Pons (tissue), 1 donor: ENCODE data around the gene PTGFRN.

ENCODE experiments used
- DNase-seq: peaks from one replicate; pipeline ENCODE4 v3.0.0-alpha.2; 2016; ENCODE audit warnings: low spot score

The PTGFRN gene

DNA sequence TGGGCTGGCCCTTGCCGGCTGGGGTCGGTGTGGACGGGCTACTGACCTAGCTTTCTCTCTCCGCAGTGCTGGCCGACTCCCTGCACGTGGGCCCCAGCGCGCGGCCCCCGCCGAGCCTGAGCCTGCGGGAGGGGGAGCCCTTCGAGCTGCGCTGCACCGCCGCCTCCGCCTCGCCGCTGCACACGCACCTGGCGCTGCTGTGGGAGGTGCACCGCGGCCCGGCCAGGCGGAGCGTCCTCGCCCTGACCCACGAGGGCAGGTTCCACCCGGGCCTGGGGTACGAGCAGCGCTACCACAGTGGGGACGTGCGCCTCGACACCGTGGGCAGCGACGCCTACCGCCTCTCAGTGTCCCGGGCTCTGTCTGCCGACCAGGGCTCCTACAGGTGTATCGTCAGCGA, 34.9 kb downstream of the PTGFRN start:
- no peak for DNase-seq

DNA sequence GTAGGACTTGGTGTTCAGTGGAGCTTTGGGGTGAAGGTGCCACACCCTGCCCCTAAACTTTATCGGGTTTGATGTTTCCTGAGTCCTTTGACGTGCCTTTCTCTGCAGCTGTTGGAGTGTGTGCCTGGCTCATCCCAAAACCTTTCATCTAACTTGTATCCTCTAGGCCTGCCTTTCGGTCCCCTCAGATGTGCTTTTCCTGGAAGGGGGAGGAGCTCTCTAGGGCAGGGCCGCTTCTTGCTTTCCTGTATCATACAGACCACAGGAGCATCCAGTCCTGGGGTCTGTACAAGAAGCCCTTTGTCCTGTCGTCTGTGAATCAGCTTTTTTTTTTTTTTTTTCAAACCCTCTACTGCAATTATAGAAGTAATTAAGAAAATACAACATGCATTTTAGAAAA, 35.7 kb downstream of the PTGFRN start:
- no peak for DNase-seq

DNA sequence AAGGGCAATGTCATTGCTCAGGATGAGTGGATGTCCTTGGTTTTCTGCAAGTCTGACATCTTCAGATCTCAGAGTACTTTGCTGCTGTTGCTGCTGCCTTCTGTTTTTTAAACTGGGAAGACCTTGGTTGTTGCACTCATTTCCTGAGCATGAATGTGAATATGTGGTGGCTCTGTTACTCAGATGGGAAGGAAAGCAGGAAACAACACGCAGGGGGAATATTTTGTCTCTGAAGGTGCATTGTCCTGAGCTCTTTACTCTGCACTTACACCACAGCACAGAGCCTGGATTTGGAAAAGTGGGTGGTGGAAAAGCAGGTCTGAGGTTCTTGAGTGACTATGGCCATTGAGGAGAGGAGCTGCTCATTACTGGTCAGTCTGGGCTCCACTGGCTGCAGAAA, 36.3 kb downstream of the PTGFRN start:
- DNase-seq: no peak

DNA sequence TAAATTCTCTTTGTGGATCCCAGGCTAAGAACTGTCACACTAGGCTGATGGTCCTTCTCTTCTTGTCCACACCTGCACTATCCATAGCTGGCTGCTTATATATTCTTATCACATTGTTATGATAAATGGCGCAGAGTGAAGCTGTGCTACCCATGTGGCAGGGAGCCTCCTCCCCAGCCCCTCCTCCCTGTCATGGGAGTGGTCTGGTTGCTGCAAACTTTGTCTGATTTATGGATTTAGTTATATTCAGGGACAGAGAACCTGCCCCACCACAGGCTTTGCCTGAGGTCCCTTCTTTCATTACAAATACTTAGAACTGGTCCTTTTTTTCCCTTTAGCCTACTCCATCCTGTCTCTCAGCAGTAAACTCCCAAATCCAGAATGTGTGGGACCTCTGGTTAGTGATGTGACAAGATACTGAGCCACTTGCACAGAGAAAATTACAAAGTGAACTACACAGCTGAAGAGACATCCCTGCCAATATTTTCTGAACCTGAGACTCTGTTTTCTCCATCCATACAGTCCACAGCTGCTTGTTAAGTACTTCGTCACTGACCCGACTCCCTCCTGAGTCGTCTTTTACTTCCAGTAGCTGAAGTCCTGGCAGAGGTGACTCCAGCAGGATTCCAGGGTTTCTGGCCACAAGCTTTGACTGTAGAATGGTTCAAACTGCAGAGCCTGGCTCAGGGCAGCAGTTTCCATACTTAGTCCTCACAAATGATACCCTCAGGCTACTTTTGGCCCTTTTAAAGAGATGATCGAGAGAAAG, 37.6 kb downstream of the PTGFRN start:
- no peak for DNase-seq

DNA sequence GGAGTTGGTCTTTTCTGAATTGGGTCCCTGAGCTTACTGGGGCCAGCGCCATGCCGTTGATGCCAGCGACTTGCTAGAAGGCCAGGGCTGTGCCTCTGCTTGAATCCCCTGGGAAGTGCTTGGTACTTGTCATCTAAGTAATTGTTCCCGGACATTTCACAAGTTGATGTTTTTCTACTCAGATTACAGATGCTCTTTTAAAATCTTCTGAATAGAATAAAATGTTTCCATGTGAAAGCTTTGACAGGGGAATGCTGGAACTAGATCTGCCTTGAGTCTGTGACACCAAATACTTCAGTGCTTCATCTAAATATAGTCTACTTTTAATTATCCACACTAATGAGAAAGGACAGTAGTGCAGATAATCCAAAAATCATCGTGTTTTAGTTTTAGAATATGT, 38.3 kb downstream of the PTGFRN start:
- no peak for DNase-seq

DNA sequence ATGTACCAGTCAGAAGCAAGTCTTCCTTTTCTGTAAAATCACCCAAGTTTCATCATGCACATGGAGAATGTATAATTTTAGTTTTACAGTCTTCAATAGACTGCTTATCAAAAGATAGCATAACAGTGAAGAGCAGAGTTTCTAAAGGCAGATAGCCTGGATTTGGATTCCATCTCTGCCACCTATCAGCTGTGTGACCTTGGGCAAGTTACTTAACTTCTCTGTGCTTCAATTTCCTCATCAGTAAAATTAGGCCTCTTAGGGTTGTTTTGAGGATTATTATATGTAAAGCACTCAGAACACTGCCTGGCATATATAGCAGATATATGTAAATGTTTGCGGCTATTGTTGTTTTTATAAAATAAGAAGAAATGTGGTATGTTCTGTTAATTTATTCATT, 38.9 kb downstream of the PTGFRN start:
- DNase-seq: no peak

DNA sequence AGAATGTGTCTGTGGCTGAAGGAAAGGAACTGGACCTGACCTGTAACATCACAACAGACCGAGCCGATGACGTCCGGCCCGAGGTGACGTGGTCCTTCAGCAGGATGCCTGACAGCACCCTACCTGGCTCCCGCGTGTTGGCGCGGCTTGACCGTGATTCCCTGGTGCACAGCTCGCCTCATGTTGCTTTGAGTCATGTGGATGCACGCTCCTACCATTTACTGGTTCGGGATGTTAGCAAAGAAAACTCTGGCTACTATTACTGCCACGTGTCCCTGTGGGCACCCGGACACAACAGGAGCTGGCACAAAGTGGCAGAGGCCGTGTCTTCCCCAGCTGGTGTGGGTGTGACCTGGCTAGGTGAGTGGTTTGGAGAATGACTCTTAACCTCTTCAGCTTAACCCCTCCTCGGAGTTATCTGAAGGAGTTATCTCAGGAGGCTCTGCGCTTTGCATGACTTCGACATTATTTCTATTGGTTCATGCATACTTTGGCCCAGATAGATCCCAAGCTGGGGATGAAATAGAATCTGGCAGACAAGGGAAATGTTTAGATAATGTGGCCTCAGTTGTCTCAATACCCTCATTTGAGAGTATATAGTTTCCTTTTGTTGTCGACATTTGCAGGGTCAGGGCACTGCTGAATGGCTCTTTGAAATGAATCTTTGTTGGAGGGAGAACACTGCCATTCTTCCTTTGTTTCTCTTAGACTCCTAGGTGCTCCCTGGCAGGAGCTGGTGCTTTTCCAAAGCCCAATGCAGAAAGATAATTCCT, 39.7 kb downstream of the PTGFRN start:
- peak; percentile 93 for DNase-seq

DNA sequence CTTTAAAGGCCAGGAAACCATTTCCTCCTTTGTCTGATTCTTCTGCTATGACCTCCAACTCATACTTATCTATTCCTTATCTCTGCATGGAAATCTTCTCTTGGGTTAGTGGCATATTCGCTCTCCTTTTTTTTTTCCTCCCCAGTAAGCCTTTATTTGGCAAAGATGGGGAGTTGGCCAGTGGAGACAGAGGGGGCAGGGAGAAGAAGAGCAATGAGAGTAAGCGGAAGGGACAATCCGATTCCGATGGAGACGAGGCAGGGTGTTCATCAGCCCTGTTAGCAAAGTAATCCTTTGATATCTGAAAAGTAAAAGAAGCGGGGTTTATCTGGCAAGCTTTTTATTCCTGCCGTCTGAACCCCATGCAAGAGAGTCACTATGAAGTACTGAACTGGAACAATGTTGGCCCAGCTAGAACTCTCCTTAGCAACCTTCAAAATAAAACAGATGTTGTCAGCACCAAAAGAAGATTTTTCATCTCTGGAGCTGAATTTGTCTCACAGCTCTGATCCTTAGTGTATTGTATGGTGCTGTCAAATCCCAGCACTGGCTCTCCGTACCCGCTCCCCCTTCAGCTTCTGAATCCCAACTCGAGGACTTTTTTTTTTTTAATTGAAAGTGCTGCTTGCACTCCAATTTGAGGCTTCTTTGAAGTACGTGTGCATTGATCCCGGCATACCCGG, 40.9 kb downstream of the PTGFRN start:
- DNase-seq: peak; percentile 38

DNA sequence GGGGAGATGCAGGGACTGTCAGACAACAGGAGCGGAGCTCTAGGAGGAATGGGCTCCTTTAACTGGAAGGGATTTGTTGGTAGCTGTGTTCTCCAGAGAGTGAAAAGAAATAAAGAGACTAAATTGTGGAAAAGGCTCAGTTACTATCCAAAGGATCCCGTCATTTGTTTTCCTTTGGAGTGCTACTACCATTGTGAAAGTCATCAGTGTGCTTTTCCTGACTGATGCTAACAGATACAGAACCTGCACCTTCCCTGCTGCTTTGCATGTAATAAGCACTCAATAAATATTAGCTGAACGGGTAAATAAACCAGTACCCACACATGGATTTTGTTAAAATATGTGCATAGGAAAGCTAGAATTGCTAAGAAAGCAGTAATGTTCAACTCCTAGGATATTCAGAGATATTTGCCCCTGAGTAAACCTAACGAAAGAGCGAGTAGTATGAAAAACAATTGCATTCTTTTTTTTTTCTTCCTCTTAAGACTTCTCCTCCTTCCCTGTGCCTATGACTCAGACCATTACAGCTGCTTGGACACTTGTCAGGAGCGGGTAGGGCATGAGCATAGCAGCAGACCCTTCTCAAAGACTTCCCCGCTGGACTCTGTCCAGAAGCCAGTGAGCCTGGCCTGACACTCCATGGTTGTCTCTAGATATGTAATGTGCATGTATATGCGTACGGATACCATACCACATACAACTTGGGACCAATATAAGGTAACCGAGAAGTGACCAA, 41.7 kb downstream of the PTGFRN start:
- peak; percentile 10 for DNase-seq

DNA sequence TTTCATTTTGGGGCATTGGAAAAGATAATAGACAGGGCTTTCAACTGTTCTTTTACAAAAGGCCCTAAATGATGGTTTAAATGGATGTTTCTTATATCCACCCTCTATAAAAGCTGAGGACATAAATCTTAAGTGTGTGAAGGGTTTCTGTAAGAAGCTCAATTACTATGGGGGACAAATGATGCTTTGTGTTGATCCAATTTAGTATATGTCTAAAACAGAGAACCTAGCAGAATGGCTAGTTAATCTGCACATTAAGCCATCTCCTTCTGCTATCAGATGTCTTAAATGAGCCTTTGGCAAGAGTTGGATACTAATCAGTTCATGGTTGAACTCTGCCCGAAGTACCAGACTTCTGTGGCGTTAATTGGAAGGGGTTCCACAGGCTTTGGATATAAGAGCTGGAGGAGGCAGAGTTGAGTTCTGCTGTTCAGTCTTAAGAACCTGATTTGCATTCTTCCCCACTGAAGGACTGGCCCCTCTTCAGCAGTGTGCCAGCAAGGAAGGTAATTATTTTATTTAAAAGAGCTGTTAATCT, 43.1 kb downstream of the PTGFRN start:
- no peak for DNase-seq

DNA sequence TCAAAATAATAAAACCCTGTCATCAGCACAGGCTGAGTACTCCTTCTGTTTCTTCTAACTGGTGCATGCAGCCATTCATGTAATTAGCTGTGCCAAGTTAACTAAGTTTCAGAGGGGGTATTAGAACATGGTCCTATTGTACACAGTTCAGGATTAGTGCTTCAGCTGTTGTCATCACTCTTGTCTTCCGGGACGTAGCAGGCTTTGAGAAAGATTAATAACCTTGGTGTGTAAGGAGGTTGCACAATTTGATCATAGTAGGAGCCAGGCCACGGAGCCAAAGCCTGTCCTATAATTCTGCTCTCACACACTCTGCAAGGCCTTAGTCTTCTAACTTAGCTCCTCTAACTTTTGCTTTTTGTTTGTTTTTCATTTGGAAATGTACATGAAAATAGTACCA, 44.7 kb downstream of the PTGFRN start:
- no peak for DNase-seq

DNA sequence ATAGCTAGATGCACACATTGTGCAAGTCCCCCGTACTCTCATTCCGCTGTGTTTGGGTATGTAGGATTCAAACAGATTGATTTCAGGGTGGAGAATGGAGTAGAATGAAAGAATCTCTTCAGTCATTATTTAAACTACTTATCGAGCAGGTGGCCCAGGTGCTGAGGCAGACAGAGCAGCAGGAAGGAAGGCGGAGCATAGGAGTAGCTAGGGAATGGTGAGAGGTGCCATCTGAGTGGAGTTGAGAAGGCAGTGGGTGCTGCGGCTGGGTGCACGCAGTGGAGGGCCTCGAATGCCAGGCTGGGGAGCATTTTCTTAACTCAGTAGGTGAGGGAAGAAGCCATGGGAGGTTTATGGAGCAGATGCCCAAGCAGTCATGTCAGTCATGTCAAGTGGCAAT, 46.7 kb downstream of the PTGFRN start:
- DNase-seq: no peak

DNA sequence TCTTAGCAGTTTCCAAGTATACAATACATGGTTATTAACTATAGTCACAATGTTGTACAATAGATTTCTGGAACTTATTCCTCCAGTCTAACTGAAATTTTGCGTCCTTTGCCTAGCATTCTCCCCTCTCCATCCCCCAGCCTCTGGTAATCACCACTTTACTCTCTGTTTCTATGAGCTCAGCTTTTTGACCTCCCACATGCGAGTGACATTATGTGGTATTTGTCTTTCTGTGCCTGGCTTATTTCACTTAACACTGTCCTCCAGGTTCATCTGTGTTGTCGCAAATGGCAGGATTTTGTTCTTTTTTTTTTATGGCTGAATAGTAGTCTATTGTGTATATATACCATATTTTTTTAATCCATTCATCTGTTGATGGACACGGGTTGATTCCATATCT, 47.9 kb downstream of the PTGFRN start:
- no peak for DNase-seq

DNA sequence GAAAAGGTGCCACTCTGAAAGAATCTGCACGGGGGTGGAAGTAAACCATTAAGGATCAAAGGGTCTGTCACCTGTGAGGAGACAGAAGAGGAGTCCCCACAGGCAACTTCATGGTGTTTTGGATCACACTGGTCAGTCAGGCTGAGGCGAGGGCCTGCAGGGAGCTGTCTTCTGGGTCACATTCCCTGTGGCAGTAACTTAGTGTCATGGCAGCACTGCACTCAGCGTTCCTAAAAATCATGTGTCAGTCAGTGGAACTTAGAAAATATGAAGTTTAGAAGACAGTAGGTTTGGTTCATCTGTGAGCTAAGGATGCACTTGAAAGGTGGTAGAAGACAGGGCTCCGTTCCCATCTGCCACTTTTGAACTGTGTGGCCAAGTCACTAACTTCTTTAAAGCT, 48.4 kb downstream of the PTGFRN start:
- no peak for DNase-seq

DNA sequence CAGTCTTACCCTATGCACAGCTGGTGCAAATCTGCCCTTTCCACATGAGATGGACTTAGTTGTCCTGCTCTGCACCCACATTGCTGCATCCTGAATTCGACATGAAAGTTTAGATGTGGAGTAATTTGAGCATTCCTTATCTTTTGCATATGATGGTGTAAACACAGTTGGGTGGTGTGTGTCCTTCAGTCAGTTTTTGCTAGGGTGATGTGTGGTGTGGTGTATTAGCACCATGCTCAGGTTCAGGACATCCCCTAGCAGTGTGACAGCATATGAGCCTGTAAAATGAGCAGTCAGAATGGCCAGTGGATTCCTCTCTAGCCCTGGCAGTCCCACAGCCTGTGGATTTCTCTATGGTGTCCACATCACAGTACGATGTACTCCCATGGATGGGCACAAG, 49.3 kb downstream of the PTGFRN start:
- no peak for DNase-seq

DNA sequence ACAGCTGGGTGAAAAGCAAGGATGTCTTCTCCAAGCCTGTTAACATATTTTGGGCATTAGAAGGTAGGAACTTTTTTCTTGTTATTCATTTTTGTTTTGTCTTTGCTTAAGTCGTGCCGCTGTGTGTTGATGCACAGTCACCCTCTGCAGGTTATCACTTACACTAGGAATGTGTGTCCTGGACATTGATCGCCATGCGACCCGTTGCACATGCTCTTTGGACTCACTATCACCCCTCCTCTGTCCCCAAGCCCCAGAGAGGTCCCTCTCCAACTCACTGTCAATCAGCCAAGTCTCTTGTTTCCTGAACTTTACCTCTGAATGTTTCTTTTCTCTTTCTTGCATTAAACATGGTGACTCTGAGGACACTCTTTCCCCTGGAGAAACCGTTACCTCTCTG, 51.9 kb downstream of the PTGFRN start:
- DNase-seq: no peak

DNA sequence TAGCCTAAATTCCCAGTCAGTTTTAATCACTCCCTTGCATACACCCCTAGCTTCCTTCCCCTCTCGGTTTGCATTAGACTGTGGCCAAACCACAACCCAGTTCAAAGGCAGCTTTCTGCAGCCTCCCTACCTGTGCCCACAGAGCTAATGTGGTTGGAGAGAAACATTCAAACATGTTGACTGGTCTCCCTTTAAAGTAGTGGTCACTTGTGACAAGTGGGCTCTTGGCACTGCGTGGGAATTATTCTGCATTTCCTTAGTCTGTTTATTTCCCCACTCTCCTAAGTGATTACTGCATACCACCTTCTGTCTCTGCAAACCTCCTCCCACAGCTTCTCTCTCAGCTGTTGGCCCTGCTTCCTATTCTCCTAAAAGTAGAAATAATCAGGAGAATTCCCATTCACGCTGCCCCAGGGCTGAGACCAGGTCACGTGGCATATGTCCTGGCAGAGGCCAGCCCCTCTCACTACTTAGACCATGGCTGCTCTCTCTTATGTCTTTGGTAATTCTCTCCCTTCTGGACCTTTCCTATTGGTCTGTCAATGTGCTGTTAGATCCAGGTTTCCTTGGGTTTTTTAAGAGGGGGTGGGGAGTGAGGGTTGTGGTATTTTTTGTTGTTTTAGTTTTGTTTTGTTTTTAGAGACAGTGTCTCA, 53.4 kb downstream of the PTGFRN start:
- DNase-seq: no peak

DNA sequence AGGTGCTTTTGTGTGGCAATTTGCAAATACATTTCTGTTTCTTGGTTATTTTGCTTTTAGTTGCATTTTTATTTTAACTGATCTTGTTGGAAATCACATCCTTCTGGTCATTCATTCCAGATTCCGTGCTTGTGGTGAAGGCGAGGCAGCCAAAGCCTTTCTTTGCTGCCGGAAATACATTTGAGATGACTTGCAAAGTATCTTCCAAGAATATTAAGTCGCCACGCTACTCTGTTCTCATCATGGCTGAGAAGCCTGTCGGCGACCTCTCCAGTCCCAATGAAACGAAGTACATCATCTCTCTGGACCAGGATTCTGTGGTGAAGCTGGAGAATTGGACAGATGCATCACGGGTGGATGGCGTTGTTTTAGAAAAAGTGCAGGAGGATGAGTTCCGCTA, 57.1 kb downstream of the PTGFRN start:
- DNase-seq: no peak

DNA sequence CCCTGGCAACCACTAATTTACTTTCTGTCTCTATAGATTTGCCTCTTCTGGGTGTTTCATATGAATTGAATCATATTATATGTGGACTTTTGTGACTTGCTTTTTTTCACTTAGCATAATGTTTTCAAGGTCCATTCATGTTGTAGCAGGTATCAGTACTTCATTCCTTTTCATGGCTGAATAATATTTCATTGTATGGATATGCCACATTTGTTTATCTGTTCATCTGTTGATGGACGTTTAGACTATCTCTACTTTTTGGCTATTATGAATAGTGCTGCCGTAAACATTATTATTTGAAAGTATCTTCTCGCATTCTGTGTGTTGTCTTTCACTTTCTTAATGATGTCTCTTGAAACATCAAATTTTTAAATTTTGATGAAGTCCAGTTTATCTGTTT, 59.0 kb downstream of the PTGFRN start:
- no peak for DNase-seq

DNA sequence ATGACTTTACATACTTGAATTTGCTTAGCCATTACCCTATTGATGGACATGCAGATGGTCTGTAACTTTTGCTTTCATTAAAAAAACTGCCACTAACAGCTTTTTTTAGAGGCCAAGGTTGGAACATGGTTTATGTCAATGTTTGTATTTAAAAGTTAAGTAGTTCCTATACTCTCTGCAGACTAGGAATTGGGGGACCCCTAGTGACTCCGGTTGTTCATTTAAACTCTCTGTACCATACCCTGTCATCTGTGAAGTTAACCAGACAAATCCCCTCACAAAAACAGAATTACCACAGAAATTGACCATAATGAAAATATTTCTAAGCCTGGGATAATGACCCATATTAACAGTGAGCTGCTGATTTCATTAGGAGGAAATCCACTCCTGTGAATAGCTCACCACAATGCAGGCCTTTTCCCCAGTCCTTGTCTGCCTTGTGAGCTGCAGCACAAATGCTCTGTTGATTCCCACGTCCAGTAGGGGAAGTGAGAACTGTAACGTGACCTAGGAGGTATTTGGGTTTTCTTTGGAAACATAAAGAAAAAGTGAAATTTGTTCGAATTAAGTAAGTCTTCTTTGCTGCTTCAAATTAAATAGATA, 61.6 kb downstream of the PTGFRN start:
- DNase-seq: peak; percentile 54
